ENCODE results near the gene MBL2. TPM values are rescaled to one million over a fixed set of nuclear protein-coding genes. Genes with fewer than 3 reads are reported as not detected.

The MBL2 gene
- total RNA-seq, 2 donors from 2014 or later: not detected

- intact Hi-C loops (cut with DNase I): no loop called here
- no peak for TF ChIP-seq CTCF (IDR thresholded peaks at IDR 0.05)
- no peak for TF ChIP-seq POLR2A (IDR thresholded peaks at IDR 0.05)
- ATAC-seq: no peak
- WGBS, 2 donors: 60 to 79% methylated on average over 2 of the region's 2 CpGs
- no peaks in the 10 kb centered on the region for H3K36me3 ChIP-seq (replicated peaks in 1 of 2; ENCODE audit: insufficient read depth in 1 of 2, low read depth in 2 of 2)
- H3K4me3 ChIP-seq: no peak overlapping the region
- H3K4me1 ChIP-seq: no peaks in the 10 kb centered on the region
- no peaks in the 10 kb centered on the region for H3K27me3 ChIP-seq
- H3K27ac ChIP-seq: no peak overlapping the region
- DNase-seq: no peak
- no peaks in the 10 kb centered on the region for H3K9me3 ChIP-seq
These were observed 38.2 kb upstream of the MBL2 start for GRCh38 chr10:52810761-52811160.

GRCh38 chr10:52807803-52808202 is 35.2 kb upstream of the MBL2 start:
- TF ChIP-seq POLR2A (IDR thresholded peaks at IDR 0.05) (no peak), CTCF (IDR thresholded peaks at IDR 0.05) (no peak)
- 43 to 50% methylated on average over 2 of the region's 2 CpGs for WGBS, 2 donors
- ATAC-seq: no peak
- intact Hi-C loops (cut with DNase I): no loop called here
- no peak overlapping the region for H3K27ac ChIP-seq
- no peak for DNase-seq
- no peak overlapping the region for H3K4me3 ChIP-seq
- H3K9me3 ChIP-seq: no peaks in the 10 kb centered on the region
- no peaks in the 10 kb centered on the region for H3K27me3 ChIP-seq
- no peaks in the 10 kb centered on the region for H3K4me1 ChIP-seq
- H3K36me3 ChIP-seq (replicated peaks in 1 of 2; ENCODE audit: insufficient read depth in 1 of 2, low read depth in 2 of 2): no peaks in the 10 kb centered on the region

GRCh38 chr10:52805414-52806285 is 33.1 kb upstream of the MBL2 start:
- no peak for ATAC-seq
- intact Hi-C loops (cut with DNase I): no loop called here
- WGBS, 2 donors: 64% methylated on average over 21 to 24 of the region's 25 CpGs

GRCh38 chr10:52801947-52802346 is 29.4 kb upstream of the MBL2 start:
- no peak for TF ChIP-seq CTCF (IDR thresholded peaks at IDR 0.05)
- TF ChIP-seq POLR2A (IDR thresholded peaks at IDR 0.05): no peak
- no peak for ATAC-seq
- Histone ChIP-seq H3K36me3 (replicated peaks in 1 of 2; ENCODE audit: insufficient read depth in 1 of 2, low read depth in 2 of 2) (no peaks in the 10 kb centered on the region), H3K4me1 (no peaks in the 10 kb centered on the region), H3K9me3 (no peaks in the 10 kb centered on the region), H3K27ac (no peak overlapping the region), H3K27me3 (no peaks in the 10 kb centered on the region), H3K4me3 (no peak overlapping the region)
- DNase-seq: no peak
- intact Hi-C loops (cut with DNase I): no loop called here
- 26 to 27% methylated on average over 1 of the region's 1 CpG for WGBS, 2 donors

More at GRCh38 chr10:52805414-52806285, 33.1 kb upstream of the MBL2 start:
- Histone ChIP-seq H3K4me1 (no peaks in the 10 kb centered on the region), H3K27ac (no peak overlapping the region), H3K36me3 (replicated peaks in 1 of 2; ENCODE audit: insufficient read depth in 1 of 2, low read depth in 2 of 2) (no peaks in the 10 kb centered on the region), H3K9me3 (no peaks in the 10 kb centered on the region), H3K27me3 (no peaks in the 10 kb centered on the region), H3K4me3 (no peak overlapping the region)
- DNase-seq: no peak
- TF ChIP-seq CTCF (IDR thresholded peaks at IDR 0.05): no peak
- no peak for TF ChIP-seq POLR2A (IDR thresholded peaks at IDR 0.05)

GRCh38 chr10:52786098-52786497 is 13.5 kb upstream of the MBL2 start:
- 81 to 84% methylated on average over 5 of the region's 5 CpGs for WGBS, 2 donors
- intact Hi-C loops (cut with DNase I): no loop called here
- TF ChIP-seq CTCF (IDR thresholded peaks at IDR 0.05): no peak
- no peak for TF ChIP-seq POLR2A (IDR thresholded peaks at IDR 0.05)
- no peaks in the 10 kb centered on the region for H3K9me3 ChIP-seq
- H3K4me3 ChIP-seq: no peak overlapping the region
- H3K27ac ChIP-seq: no peak overlapping the region
- no peaks in the 10 kb centered on the region for H3K36me3 ChIP-seq (replicated peaks in 1 of 2; ENCODE audit: insufficient read depth in 1 of 2, low read depth in 2 of 2)
- ATAC-seq: no peak
- no peaks in the 10 kb centered on the region for H3K27me3 ChIP-seq
- no peak for DNase-seq
- H3K4me1 ChIP-seq: no peaks in the 10 kb centered on the region
